CD14-positive monocyte (primary cell): ENCODE measurements around the gene PMPCA. TPM values are rescaled to one million over a fixed set of nuclear protein-coding genes. Genes with fewer than 3 reads are reported as not detected.

Source experiments
- DNase-seq, 3 donors: peaks; one replicate each; pipeline ENCODE4 v3.0.0-alpha.2; 2011 to 2022
- H2AFZ ChIP-seq: 2 replicates; pipeline ENCODE4 v1.6.0; 2012; ENCODE audit warnings: mild to moderate bottlenecking, low read depth, low read length, inconsistent platforms; ENCODE audit not compliant: insufficient read depth, poor library complexity, severe bottlenecking
- H3K27ac ChIP-seq, 2 donors: 1 replicate in 1 of 2; 2 replicates in 1 of 2; pipeline ENCODE4 v1.5.1; 2012 to 2013; ENCODE audit warnings: low read length in 2 of 2, control low read depth in 1 of 2, inconsistent platforms in 1 of 2, low read depth in 1 of 2, mild to moderate bottlenecking in 1 of 2
- H3K27me3 ChIP-seq, 2 donors: one replicate each; pipeline versions ENCODE4 v1.6.0 to v1.6.1; 2011 to 2013; ENCODE audit warnings: low read length in 2 of 2; ENCODE audit not compliant: control insufficient read depth in 2 of 2, insufficient read depth in 2 of 2
- H3K36me3 ChIP-seq, 2 donors: replicated peaks in 1 of 2; 1 replicate in 1 of 2; 2 replicates in 1 of 2; pipeline versions ENCODE4 v1.5.1 to v1.6.1; 2012 to 2013; ENCODE audit warnings: low read length in 2 of 2, control low read depth in 1 of 2, inconsistent platforms in 1 of 2, mild to moderate bottlenecking in 1 of 2; ENCODE audit not compliant: insufficient read depth in 2 of 2, control insufficient read depth in 1 of 2
- H3K4me1 ChIP-seq, 2 donors: 1 replicate in 1 of 2; 2 replicates in 1 of 2; pipeline versions ENCODE4 v1.5.1 to v1.6.1; 2012 to 2013; ENCODE audit warnings: low read length in 2 of 2, control low read depth in 1 of 2, inconsistent platforms in 1 of 2, mild to moderate bottlenecking in 1 of 2, moderate library complexity in 1 of 2; ENCODE audit not compliant: insufficient read depth in 2 of 2, control insufficient read depth in 1 of 2
- H3K4me2 ChIP-seq: replicated peaks from 2 replicates; pipeline ENCODE3; 2012; ENCODE audit warnings: low read length, moderate library complexity, mild to moderate bottlenecking; ENCODE audit not compliant: poor library complexity, severe bottlenecking; ENCODE audit errors: extremely low read depth
- H3K4me3 ChIP-seq, 3 experiments: fragments of 200-600 bp in 1 of 3; sonication (generic) in 1 of 3; replicated peaks in 1 of 3; 1 replicate in 2 of 3; 2 replicates in 1 of 3; pipeline ENCODE4 v1.5.1; 2011 to 2013; ENCODE audit warnings: low read length in 3 of 3, mild to moderate bottlenecking in 3 of 3, control low read depth in 2 of 3, low read depth in 2 of 3, inconsistent platforms in 1 of 3, moderate library complexity in 1 of 3
- H3K79me2 ChIP-seq: 2 replicates; pipeline ENCODE4 v1.6.0; 2012; ENCODE audit warnings: mild to moderate bottlenecking, control low read depth, inconsistent platforms, low read length, moderate library complexity; ENCODE audit not compliant: insufficient read depth
- H3K9ac ChIP-seq: 2 replicates; pipeline ENCODE4 v1.6.0; 2017; ENCODE audit warnings: low read length, mild to moderate bottlenecking; ENCODE audit not compliant: insufficient read depth, poor library complexity, severe bottlenecking
- H3K9me3 ChIP-seq, 2 donors: replicated peaks in 1 of 2; 1 replicate in 1 of 2; 2 replicates in 1 of 2; pipeline versions ENCODE4 v1.5.1 to v1.6.1; 2012 to 2013; ENCODE audit warnings: low read length in 2 of 2, control low read depth in 1 of 2; ENCODE audit not compliant: control insufficient read depth in 1 of 2, insufficient read depth in 1 of 2
- H4K20me1 ChIP-seq: 2 replicates; pipeline ENCODE4 v1.6.0; 2012; ENCODE audit warnings: mild to moderate bottlenecking, low read length, control low read depth, moderate library complexity; ENCODE audit not compliant: insufficient read depth
- H3K27ac Mint-ChIP-seq, 7 donors: one replicate each; pipeline ENCODE4 v1.8.0; 2020; ENCODE audit warnings: mild to moderate bottlenecking in 7 of 7, mixed read lengths in 7 of 7, moderate library complexity in 6 of 7, inconsistent platforms in 2 of 7
- H3K27me3 Mint-ChIP-seq, 3 donors: one replicate each; pipeline ENCODE4 v1.8.0; 2021 to 2022; ENCODE audit warnings: low read depth in 3 of 3, mild to moderate bottlenecking in 3 of 3, mixed read lengths in 3 of 3, moderate library complexity in 3 of 3, inconsistent platforms in 1 of 3
- H3K36me3 Mint-ChIP-seq, 2 donors: one replicate each; pipeline ENCODE4 v1.8.0; 2020; ENCODE audit warnings: mixed read lengths in 2 of 2, inconsistent platforms in 1 of 2, mild to moderate bottlenecking in 1 of 2
- H3K4me1 Mint-ChIP-seq: one replicate; pipeline ENCODE4 v1.8.0; 2020; ENCODE audit warnings: mild to moderate bottlenecking, mixed read lengths
- H3K4me3 Mint-ChIP-seq, 2 donors: one replicate each; pipeline ENCODE4 v1.8.0; 2020; ENCODE audit warnings: mild to moderate bottlenecking in 2 of 2, mixed read lengths in 2 of 2, moderate library complexity in 1 of 2
- H3K9me3 Mint-ChIP-seq, 7 donors: one replicate each; pipeline ENCODE4 v1.8.0; 2020 to 2022; ENCODE audit warnings: mixed read lengths in 7 of 7, mild to moderate bottlenecking in 6 of 7, moderate library complexity in 6 of 7, inconsistent platforms in 2 of 7
- CTCF ChIP-seq: fragments of 200-600 bp; IDR thresholded peaks from one replicate; pipeline ENCODE4 v1.8.0; 2022; ENCODE audit warnings: antibody characterized with exemption, mild to moderate bottlenecking
- WGBS: methylation state at CpG from one replicate; pipeline ENCODE4 v1.1.5; 2013; ENCODE audit warnings: missing lambda C conversion rate; ENCODE audit not compliant: insufficient coverage; 5-methylcytosine and 5-hydroxymethylcytosine counted together
- intact Hi-C, 2 donors: fragments of 100-400 bp; cut with micrococcal nuclease; formaldehyde crosslinking; loops; one replicate each; pipeline versions ENCODE4 v1.15.0 to v1.15.1; 2023
- polyA plus RNA-seq, 3 donors: library from polyadenylated mRNA; depleted of rRNA in 1 of 3; unstranded in 2 of 3; stranded (reverse) in 1 of 3; fragments of 300-500 nt in 2 of 3; fragments of >200 nt in 1 of 3; fragmentation: Illumina TruSeq in 2 of 3; gene quantifications; 1 replicate in 2 of 3; 2 replicates in 1 of 3; pipeline ENCODE4 v1.2.3, GENCODE V29; 2012 to 2021

The PMPCA gene
- polyA plus RNA-seq, 3 donors = 23.1 to 58.8 (median 24.9) TPM

GRCh38 chr9:136374183-136374575 is 36.3 kb upstream of the PMPCA start:
- Histone ChIP-seq H3K79me2 (peaks cover 25% of the 10 kb centered on the region), H3K4me2 (peak overlapping the region; percentile 98), H3K4me3 (peak overlapping the region in 2 of 3 experiments; percentile 67 to 88), H3K36me3 (peaks cover 32 to 39% of the 10 kb centered on the region in 2 donors), H3K9me3 (no peaks in the 10 kb centered on the region), H3K27me3 (no peaks in the 10 kb centered on the region), H3K27ac (peak overlapping the region; percentile 45 to 75), H3K4me1 (peaks cover 38 to 49% of the 10 kb centered on the region in 2 donors), H2AFZ (peak overlapping the region; percentile 80), H3K9ac (peak overlapping the region; percentile 71), H4K20me1 (peaks cover 32% of the 10 kb centered on the region)
- Mint-ChIP-seq H3K4me1 (peaks cover 27% of the 10 kb centered on the region), H3K4me3 (no peak overlapping the region), H3K9me3 (no peaks in the 10 kb centered on the region), H3K27ac (peak overlapping the region in 3 of 7 donors; percentile 33 to 85 (median 76)), H3K27me3 (no peaks in the 10 kb centered on the region), H3K36me3 (peaks cover 14 to 33% of the 10 kb centered on the region in 2 donors)
- DNase-seq = no peak
- 96% methylated on average over 12 of the region's 14 CpGs for WGBS
- TF ChIP-seq CTCF = no peak
- intact Hi-C loops = no loop called here

- Histone ChIP-seq H3K36me3 (peaks cover 32 to 39% of the 10 kb centered on the region in 2 donors), H3K27ac (no peak overlapping the region), H3K79me2 (peaks cover 25% of the 10 kb centered on the region), H3K9ac (no peak overlapping the region), H3K27me3 (no peaks in the 10 kb centered on the region), H4K20me1 (peaks cover 24% of the 10 kb centered on the region), H2AFZ (no peak overlapping the region), H3K4me2 (no peak overlapping the region), H3K4me1 (peaks cover 38 to 49% of the 10 kb centered on the region in 2 donors), H3K4me3 (no peak overlapping the region), H3K9me3 (no peaks in the 10 kb centered on the region)
- Mint-ChIP-seq H3K4me3 (no peak overlapping the region), H3K4me1 (peaks cover 27% of the 10 kb centered on the region), H3K27ac (no peak overlapping the region), H3K27me3 (no peaks in the 10 kb centered on the region), H3K9me3 (no peaks in the 10 kb centered on the region), H3K36me3 (peaks cover 7 to 28% of the 10 kb centered on the region in 2 donors)
- 91% methylated on average over 12 of the region's 12 CpGs for WGBS
- no peak for TF ChIP-seq CTCF
- intact Hi-C loops = no loop called here
- no peak for DNase-seq
These were observed 35.4 kb upstream of the PMPCA start for GRCh38 chr9:136375096-136375495.
